IPS-20b (cell line): ENCODE measurements around the gene CLCA4.
"Not testable (repeated sequence)": the region's sequence is repeated elsewhere in the genome, so short reads cannot be mapped to it uniquely, and the experiment has no call there.

Source experiments
- H3K27ac ChIP-seq: one replicate; pipeline ENCODE4 v1.5.1; 2013; ENCODE audit warnings: low read length
- H3K27me3 ChIP-seq: 2 replicates; pipeline ENCODE4 v1.6.1; 2013; ENCODE audit warnings: mild to moderate bottlenecking, low read length, inconsistent platforms; ENCODE audit not compliant: insufficient read depth
- H3K36me3 ChIP-seq: 2 replicates; pipeline ENCODE4 v1.6.1; 2013; ENCODE audit warnings: low read depth, mild to moderate bottlenecking, inconsistent platforms, low read length, moderate library complexity; ENCODE audit not compliant: insufficient read depth
- H3K4me1 ChIP-seq: 2 replicates; pipeline ENCODE4 v1.6.1; 2013; ENCODE audit warnings: mild to moderate bottlenecking, control low read depth, inconsistent platforms, low read length, moderate library complexity; ENCODE audit not compliant: insufficient read depth
- H3K4me3 ChIP-seq: 2 replicates; pipeline ENCODE4 v1.5.1; 2013; ENCODE audit warnings: mild to moderate bottlenecking, low read length, inconsistent platforms
- H3K9ac ChIP-seq: 2 replicates; pipeline ENCODE4 v1.6.1; 2013; ENCODE audit warnings: low read depth, mild to moderate bottlenecking, inconsistent platforms, low read length, moderate library complexity
- H3K9me3 ChIP-seq: 2 replicates; pipeline ENCODE4 v1.6.1; 2013; ENCODE audit warnings: mild to moderate bottlenecking, low read depth, low read length, inconsistent platforms; ENCODE audit not compliant: insufficient read depth

CLCA4 gene

DNA sequence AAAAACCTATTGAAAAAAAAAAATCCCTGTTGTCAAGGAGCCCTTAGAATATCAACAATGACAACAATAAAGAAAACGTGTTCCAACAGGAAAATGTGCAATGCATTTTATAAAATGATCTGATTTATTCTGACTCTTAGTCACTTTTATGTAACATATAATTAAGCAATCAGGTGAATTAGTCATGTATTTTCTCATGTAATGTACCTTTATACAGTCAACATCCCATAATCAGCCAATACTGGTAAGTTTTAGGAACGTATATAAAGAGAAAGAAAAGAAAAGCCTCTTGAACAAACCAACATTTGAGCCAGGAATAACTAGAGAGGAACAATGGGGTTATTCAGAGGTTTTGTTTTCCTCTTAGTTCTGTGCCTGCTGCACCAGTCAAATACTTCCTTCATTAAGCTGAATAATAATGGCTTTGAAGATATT lies at the start of gene CLCA4:
TSS of gene CLCA4 (plus strand) at position 292 of the 435 bp plus-strand sequence. CDS start at position 334, 42 bp downstream.
- Histone ChIP-seq H3K27me3 (no peaks in the 10 kb centered on the region), H3K9ac (no peak within 1 kb of the TSS), H3K27ac (no peak within 1 kb of the TSS), H3K36me3 (no peaks in the 10 kb centered on the region), H3K4me1 (peaks cover 3% of the 10 kb centered on the region; the same call in 1 of the 2 replicates), H3K9me3 (no peaks in the 10 kb centered on the region), H3K4me3 (no peak within 1 kb of the TSS)

GRCh38 chr1:86498281-86498680 lies 48.6 kb upstream of the CLCA4 start:
- H3K9ac ChIP-seq, result no peak overlapping the region
- H3K4me3 ChIP-seq, result no peak overlapping the region
- no peaks in the 10 kb centered on the region for H3K9me3 ChIP-seq
- H3K36me3 ChIP-seq, result no peaks in the 10 kb centered on the region
- no peaks in the 10 kb centered on the region for H3K27me3 ChIP-seq
- no peak overlapping the region for H3K27ac ChIP-seq
- peaks cover 4% of the 10 kb centered on the region; the same call in 1 of the 2 replicates for H3K4me1 ChIP-seq

DNA sequence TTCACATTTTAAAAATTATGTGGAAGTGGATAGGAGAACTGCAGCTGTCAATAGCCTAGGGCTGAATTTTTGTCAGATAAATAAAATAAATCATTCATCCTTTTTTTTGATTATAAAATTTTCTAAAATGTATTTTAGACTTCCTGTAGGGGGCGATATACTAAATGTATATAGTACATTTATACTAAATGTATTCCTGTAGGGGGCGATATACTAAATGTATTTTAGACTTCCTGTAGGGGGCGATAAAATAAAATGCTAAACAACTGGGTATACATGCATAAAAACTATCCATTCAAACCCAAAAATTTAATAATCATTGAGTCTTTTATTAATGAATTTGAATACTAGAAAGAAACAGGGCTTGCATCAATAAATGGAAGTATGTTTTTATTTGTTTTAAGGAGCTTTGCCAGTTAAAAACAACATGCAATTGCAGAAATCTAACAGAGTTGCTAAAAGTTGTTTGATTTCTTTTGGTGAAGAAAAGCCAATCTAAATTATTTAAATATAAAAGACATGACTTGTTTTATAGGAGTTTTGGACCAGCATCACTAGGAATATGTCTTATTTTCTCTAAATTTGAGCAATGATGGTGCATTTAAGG lies 46.8 kb upstream of the CLCA4 start:
- Histone ChIP-seq H3K27me3 (no peaks in the 10 kb centered on the region), H3K4me1 (peaks cover 11% of the 10 kb centered on the region; the same call in 1 of the 2 replicates), H3K9ac (no peak overlapping the region), H3K27ac (no peak overlapping the region), H3K36me3 (no peaks in the 10 kb centered on the region), H3K9me3 (no peaks in the 10 kb centered on the region), H3K4me3 (no peak overlapping the region)

GRCh38 chr1:86500714-86501113 lies 46.2 kb upstream of the CLCA4 start:
- Histone ChIP-seq H3K4me3 (no peak overlapping the region), H3K27ac (no peak overlapping the region)

DNA sequence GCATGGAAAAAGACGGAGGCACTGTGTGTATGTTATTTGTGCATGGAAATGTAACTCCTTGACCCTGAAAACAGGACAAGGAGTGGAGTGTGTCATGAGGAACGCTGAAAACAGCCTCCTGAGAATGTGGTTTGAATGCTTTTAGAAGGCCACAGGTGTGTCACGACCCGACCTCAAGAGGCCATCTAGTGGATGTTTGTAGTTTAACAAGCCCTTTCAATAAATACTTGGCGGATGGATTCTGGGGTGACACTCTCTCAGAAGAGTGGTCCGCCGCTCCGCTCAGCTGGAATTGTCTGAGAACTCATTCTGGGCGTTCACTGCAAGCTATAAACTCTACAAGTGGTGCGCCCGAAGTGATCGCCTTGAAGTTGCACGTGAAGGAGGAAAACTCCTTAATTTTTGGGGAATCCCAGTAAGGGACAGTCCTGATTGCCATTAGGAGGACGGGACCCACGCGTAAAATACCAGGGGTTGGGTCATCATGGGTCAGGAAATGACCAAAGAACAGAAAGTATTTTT lies 44.7 kb upstream of the CLCA4 start:
- peaks cover 14% of the 10 kb centered on the region for H3K4me1 ChIP-seq
- not testable (repeated sequence) for H3K27me3 ChIP-seq, H3K36me3 ChIP-seq, H3K9me3 ChIP-seq, H3K27ac ChIP-seq
- H3K9ac ChIP-seq, result peak overlapping the region; percentile 86
- peak overlapping the region; percentile 67 for H3K4me3 ChIP-seq

More at GRCh38 chr1:86500714-86501113, 46.2 kb upstream of the CLCA4 start:
- Histone ChIP-seq H3K9me3 (no peaks in the 10 kb centered on the region), H3K27me3 (no peaks in the 10 kb centered on the region), H3K4me1 (peaks cover 14% of the 10 kb centered on the region), H3K36me3 (no peaks in the 10 kb centered on the region), H3K9ac (no peak overlapping the region)

GRCh38 chr1:86502721-86503405 lies 44.0 kb upstream of the CLCA4 start:
- H3K36me3 ChIP-seq, result no peaks in the 10 kb centered on the region

DNA sequence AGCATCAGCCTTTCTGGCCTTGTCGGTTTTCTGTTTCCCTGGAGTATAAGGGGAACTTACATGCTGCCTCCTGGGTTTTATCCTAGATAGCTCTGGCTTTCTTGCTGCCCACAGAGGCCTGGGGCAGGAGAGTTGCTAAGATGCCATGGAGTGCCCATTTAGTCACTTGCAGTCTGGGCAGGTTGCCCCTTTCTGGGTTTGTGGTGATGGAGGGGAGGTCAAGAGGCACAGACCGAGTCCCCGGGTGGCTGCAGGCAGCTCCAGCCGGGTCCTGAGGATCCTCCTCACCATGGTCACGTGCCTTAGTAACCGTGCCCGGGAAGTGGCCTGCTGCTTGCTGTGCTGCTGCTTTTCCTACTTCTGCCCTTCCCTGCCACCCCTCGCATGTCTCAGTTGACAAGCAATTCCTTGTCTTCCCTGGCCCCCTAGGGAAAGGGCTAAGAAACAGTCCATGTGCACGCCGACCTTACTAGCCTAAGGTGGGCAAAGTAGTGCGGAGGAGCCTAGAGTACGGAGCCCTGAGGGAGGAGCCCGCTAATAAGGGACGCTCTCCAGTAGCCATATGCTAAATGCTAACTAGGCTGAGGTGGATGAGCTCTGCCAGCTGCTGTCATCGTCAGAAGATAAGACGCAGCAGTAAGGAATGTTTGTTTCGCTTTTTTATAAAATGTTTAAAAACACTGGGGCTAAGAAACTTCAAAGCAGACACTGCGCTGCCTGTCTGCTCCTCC lies 43.3 kb upstream of the CLCA4 start:
- Histone ChIP-seq H3K27ac (peak overlapping the region; percentile 73), H3K4me3 (peak overlapping the region; percentile 67), H3K9me3 (no peaks in the 10 kb centered on the region), H3K9ac (peak overlapping the region; percentile 86; the same call in 1 of the 2 replicates), H3K27me3 (no peaks in the 10 kb centered on the region), H3K4me1 (peaks cover 14% of the 10 kb centered on the region), H3K36me3 (no peaks in the 10 kb centered on the region)

More at GRCh38 chr1:86502721-86503405, 44.0 kb upstream of the CLCA4 start:
- H3K4me1 ChIP-seq, result peaks cover 14% of the 10 kb centered on the region
- peak overlapping the region; percentile 86 for H3K9ac ChIP-seq
- H3K9me3 ChIP-seq, result no peaks in the 10 kb centered on the region
- H3K27me3 ChIP-seq, result no peaks in the 10 kb centered on the region
- peak overlapping the region; percentile 73 for H3K27ac ChIP-seq
- peak overlapping the region; percentile 67 for H3K4me3 ChIP-seq

DNA sequence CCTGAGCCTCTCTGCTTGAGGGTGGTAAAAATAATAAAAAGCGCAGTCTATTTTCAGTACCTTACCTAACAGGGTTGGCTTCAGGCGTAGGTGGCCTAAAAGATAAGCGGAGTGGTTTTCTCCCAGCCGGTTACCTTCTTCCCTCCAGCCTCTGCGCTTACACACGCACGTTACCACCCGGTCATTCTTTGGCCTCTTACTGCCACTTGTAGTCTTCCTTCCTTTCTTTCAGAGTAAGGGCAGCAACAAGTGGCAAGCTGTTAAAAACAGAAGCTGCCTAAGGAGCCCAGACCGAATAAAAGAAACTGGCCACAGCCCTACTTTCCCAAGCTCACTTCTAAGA lies 42.8 kb upstream of the CLCA4 start:
- Histone ChIP-seq H3K27ac (no peak overlapping the region), H3K36me3 (no peaks in the 10 kb centered on the region), H3K4me1 (peaks cover 14% of the 10 kb centered on the region), H3K9ac (peak overlapping the region; percentile 86; the same call in 1 of the 2 replicates), H3K4me3 (peak overlapping the region; percentile 67; the same call in 1 of the 2 replicates), H3K9me3 (no peaks in the 10 kb centered on the region), H3K27me3 (no peaks in the 10 kb centered on the region)

GRCh38 chr1:86504895-86505563 lies 41.8 kb upstream of the CLCA4 start:
- no peak overlapping the region for H3K27ac ChIP-seq
- no peak overlapping the region for H3K4me3 ChIP-seq
- H3K9me3 ChIP-seq, result no peaks in the 10 kb centered on the region
- no peaks in the 10 kb centered on the region for H3K27me3 ChIP-seq
- H3K9ac ChIP-seq, result no peak overlapping the region
- no peaks in the 10 kb centered on the region for H3K36me3 ChIP-seq
- peaks cover 14% of the 10 kb centered on the region for H3K4me1 ChIP-seq

GRCh38 chr1:86505564-86505902 lies 41.3 kb upstream of the CLCA4 start:
- H3K4me1 ChIP-seq, result peaks cover 14% of the 10 kb centered on the region
- no peaks in the 10 kb centered on the region for H3K36me3 ChIP-seq
- no peak overlapping the region for H3K27ac ChIP-seq
- no peak overlapping the region for H3K9ac ChIP-seq
- no peaks in the 10 kb centered on the region for H3K9me3 ChIP-seq
- no peaks in the 10 kb centered on the region for H3K27me3 ChIP-seq
- H3K4me3 ChIP-seq, result no peak overlapping the region

GRCh38 chr1:86507935-86508582 lies 38.8 kb upstream of the CLCA4 start:
- Histone ChIP-seq H3K9me3 (no peaks in the 10 kb centered on the region), H3K9ac (no peak overlapping the region), H3K4me1 (peaks cover 12% of the 10 kb centered on the region), H3K36me3 (no peaks in the 10 kb centered on the region), H3K4me3 (no peak overlapping the region), H3K27ac (no peak overlapping the region), H3K27me3 (no peaks in the 10 kb centered on the region)
